ENCODE measurements around the gene MTRF1L.
"Not testable (repeated sequence)": the region's sequence is repeated elsewhere in the genome, so short reads cannot be mapped to it uniquely, and the experiment has no call there.

The MTRF1L gene

GRCh38 chr6:153001767-153002612, 519 bp downstream of the MTRF1L start:
- peak; percentile 49 for DNase-seq (ENCODE audit: low spot score)

GRCh38 chr6:153000790-153001189, 1.7 kb downstream of the MTRF1L start:
- DNase-seq (ENCODE audit: low spot score), result not testable (repeated sequence)

GRCh38 chr6:153000243-153000642, 2.3 kb downstream of the MTRF1L start:
- no peak for DNase-seq (ENCODE audit: low spot score)

- not testable (repeated sequence) for DNase-seq (ENCODE audit: low spot score)
Measured at GRCh38 chr6:152999538-152999937, 3.0 kb downstream of the MTRF1L start.

- no peak for DNase-seq (ENCODE audit: low spot score)
Measured at GRCh38 chr6:152993847-152994246, 8.7 kb downstream of the MTRF1L start.

- DNase-seq (ENCODE audit: low spot score), result peak; percentile 31
Measured at GRCh38 chr6:152993431-152993830, 9.1 kb downstream of the MTRF1L start.

- DNase-seq (ENCODE audit: low spot score), result no peak
Measured at GRCh38 chr6:152986978-152987377, 15.5 kb downstream of the MTRF1L start.

- not testable (repeated sequence) for DNase-seq (ENCODE audit: low spot score)
Measured at GRCh38 chr6:152985300-152985699, 17.2 kb downstream of the MTRF1L start.

- DNase-seq (ENCODE audit: low spot score), result peak; percentile 56
Measured at GRCh38 chr6:152984513-152984872, 18.0 kb downstream of the MTRF1L start.

- DNase-seq (ENCODE audit: low spot score), result peak; percentile 67
Measured at GRCh38 chr6:152983637-152984512, 18.6 kb downstream of the MTRF1L start.

- DNase-seq (ENCODE audit: low spot score), result peak; percentile 97
Measured at GRCh38 chr6:152982904-152983636, 19.4 kb downstream of the MTRF1L start, which contains the start of gene FBXO5. FBXO5 (minus strand) TSS chr6:152983041; CDS start chr6:152982959, 82 bp downstream.

GRCh38 chr6:152981989-152982903, 20.3 kb downstream of the MTRF1L start:
- no peak for DNase-seq (ENCODE audit: low spot score)

- no peak for DNase-seq (ENCODE audit: low spot score)
Measured at GRCh38 chr6:152981219-152981618, 21.3 kb downstream of the MTRF1L start.

GRCh38 chr6:152980656-152981055, 21.9 kb downstream of the MTRF1L start:
- no peak for DNase-seq (ENCODE audit: low spot score)

GRCh38 chr6:152979116-152979515, 23.4 kb downstream of the MTRF1L start:
- DNase-seq (ENCODE audit: low spot score), result no peak

- DNase-seq (ENCODE audit: low spot score), result no peak
Measured at GRCh38 chr6:152978058-152978457, 24.5 kb downstream of the MTRF1L start.

GRCh38 chr6:152977556-152977955, 25.0 kb downstream of the MTRF1L start:
- DNase-seq (ENCODE audit: low spot score), result no peak

GRCh38 chr6:152976749-152977148, 25.8 kb downstream of the MTRF1L start:
- no peak for DNase-seq (ENCODE audit: low spot score)

- DNase-seq (ENCODE audit: low spot score), result peak; percentile 22
Measured at GRCh38 chr6:152975204-152975915, 27.1 kb downstream of the MTRF1L start.

GRCh38 chr6:152973916-152974315, 28.6 kb downstream of the MTRF1L start:
- DNase-seq (ENCODE audit: low spot score), result no peak

Measured in NAMALWA (cell line).